Measurements from ENCODE around the gene SPSB3.

SPSB3 gene

GRCh38 chr16:1788095-1788707 is 5.8 kb upstream of the SPSB3 start:
- no peak for DNase-seq

- no peak for DNase-seq
Measured at GRCh38 chr16:1787322-1788094, 5.1 kb upstream of the SPSB3 start.

- no peak for DNase-seq
Measured at GRCh38 chr16:1787056-1787321, 4.6 kb upstream of the SPSB3 start.

GRCh38 chr16:1786242-1787055 is 4.1 kb upstream of the SPSB3 start:
- DNase-seq, result no peak

- no peak for DNase-seq
Measured at GRCh38 chr16:1785846-1786170, 3.4 kb upstream of the SPSB3 start.

GRCh38 chr16:1784977-1785845 is 2.8 kb upstream of the SPSB3 start:
- DNase-seq, result no peak

GRCh38 chr16:1781758-1782407 is 488 bp downstream of the SPSB3 start:
- DNase-seq, result peak; percentile 30

GRCh38 chr16:1781254-1781653 is 1.1 kb downstream of the SPSB3 start:
- DNase-seq, result no peak

GRCh38 chr16:1780677-1781072 is 1.7 kb downstream of the SPSB3 start:
- DNase-seq, result no peak

GRCh38 chr16:1779741-1780676 is 2.4 kb downstream of the SPSB3 start:
- DNase-seq, result no peak

GRCh38 chr16:1779234-1779701 is 3.1 kb downstream of the SPSB3 start:
- DNase-seq, result no peak

GRCh38 chr16:1778200-1779179 is 3.9 kb downstream of the SPSB3 start:
- no peak for DNase-seq

GRCh38 chr16:1777375-1778199 is 4.8 kb downstream of the SPSB3 start:
- no peak for DNase-seq

GRCh38 chr16:1776991-1777374 is 5.4 kb downstream of the SPSB3 start:
- no peak for DNase-seq

- DNase-seq, result no peak
Measured at GRCh38 chr16:1776672-1776955, 5.8 kb downstream of the SPSB3 start.

GRCh38 chr16:1775846-1776671 is 6.3 kb downstream of the SPSB3 start:
- no peak for DNase-seq

GRCh38 chr16:1775006-1775845 is 7.1 kb downstream of the SPSB3 start:
- DNase-seq, result no peak

- DNase-seq, result no peak
Measured at GRCh38 chr16:1774448-1774780, 8.0 kb downstream of the SPSB3 start.

Data from inflammatory macrophage treated with lipopolysaccharide for 4 hours (primary cell).